HG02970 (cell line): ENCODE results near the gene ORC2.

Experiments used
- ATAC-seq: cut with Tn5 transposase; IDR thresholded peaks from one replicate; pipeline ENCODE4 v1.9.1; 2021; ENCODE audit warnings: mild to moderate bottlenecking, moderate library complexity, moderate number of reproducible peaks; ENCODE audit not compliant: unreplicated experiment, low FRiP score

The ORC2 gene

GRCh38 chr2:200864176-200865034, 99.1 kb downstream of the ORC2 start, which contains the start of gene CLK1:
Gene CLK1, minus strand, starts transcription at chr2:200864658. Its CDS starts 2,796 bp downstream, at chr2:200861862.
- ATAC-seq: peak; percentile 94

- ATAC-seq: no peak
Measured at GRCh38 chr2:200863782-200864175, 99.7 kb downstream of the ORC2 start.

- no peak for ATAC-seq
Measured at GRCh38 chr2:200862532-200863000, 100.9 kb downstream of the ORC2 start.

DNA sequence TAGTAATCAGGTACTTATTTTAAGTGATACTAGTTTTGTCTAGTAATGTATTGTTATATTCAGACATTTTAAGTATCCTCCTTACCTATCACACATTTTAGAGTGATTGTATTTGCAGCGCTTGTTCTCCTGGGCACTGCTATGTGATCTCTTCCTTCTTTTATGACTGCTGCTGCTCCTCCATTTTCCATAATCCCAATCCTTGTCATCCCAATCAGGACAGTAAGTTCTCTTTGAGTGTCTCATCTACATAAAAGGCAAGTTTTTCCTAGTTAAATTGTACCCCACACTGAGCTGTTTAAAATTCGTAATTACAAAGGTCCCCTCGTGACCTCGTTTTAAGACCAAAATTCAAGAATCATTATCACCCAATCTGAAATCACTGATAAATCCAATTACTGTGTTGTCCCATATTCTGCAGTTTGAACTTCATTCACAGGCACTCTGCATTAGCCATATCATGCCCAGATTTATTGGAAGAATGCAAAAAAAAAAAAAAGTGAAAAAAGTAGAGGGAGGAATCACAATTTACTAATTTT, 101.8 kb downstream of the ORC2 start:
- no peak for ATAC-seq

- ATAC-seq: no peak
Measured at GRCh38 chr2:200860092-200860795, 103.2 kb downstream of the ORC2 start.
